Measurements from ENCODE around the gene AGAP1.

Gene AGAP1

DNA sequence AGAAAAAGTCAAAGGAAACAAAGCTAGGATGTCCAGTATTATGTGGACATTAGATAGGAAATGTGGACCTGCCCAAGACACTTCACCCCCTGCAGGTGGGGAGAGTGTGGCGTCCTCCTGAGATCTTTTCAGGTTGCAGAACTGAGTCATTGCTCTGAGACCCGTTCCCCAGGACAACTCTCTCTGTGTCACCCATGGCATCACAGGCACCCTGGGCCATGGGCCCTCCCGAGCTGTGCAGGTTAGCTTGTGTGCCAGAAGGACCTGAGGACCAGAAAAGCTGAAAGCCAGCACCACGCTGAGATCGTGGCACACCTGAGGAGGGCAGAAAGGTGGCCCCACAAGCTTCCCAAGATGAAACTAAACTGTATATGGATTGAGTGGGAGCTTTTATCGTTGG lies 229.5 kb downstream of the AGAP1 start:
- DNase-seq: no peak

DNA sequence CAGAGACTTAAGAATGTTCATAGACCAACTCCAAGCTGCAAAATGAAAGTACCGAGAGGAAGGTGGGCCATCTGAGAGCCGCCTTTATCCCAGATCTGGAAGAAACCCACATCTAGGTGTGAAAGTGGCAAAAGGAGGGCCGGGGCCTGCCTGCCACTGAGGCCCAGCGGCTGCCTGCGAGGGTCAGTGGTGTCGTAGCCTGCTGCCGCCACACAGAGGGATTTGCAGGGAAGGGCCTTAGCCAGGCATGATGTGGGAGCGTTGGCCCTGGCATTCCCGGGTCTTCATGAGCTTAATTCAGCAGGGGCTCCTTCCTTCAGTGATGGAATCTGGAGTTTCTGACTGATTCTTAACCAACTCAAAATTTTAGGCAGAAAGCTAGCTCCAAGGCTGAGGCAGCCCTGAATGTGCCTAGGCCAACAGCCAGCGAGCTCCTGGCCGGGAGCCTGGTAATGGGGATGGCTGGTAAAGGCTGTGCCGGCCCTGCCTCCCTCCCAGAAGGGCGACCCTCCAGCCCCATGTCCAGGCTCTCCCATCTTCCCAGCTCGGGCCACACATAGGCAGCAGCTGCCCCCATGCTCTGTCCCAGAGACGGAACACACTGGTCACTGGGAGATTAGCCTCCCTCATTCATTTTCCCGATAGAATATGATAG lies 230.1 kb downstream of the AGAP1 start:
- DNase-seq: no peak

DNA sequence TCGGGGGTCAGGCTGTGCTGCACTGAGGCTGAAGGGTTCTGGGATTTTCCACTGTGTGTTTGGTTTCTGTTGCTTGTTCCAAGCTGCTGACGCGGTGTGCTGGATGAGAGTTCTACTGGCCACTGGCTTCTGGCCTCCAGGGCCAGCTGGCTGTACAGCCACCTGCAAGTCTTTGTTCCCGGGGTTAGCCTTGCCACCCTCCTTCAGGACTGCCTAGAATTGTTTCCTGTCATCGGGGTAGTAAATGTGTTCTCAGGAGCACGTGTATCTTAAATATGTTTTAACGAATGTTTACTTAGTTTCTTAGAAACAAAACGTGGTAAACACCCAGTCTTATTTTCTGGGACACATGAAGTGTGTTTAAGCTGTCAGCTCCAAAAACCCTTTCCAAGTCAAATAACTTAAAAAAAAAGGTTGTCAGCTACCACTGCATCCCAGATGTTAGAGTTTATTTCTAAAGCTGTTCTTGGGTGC lies 231.2 kb downstream of the AGAP1 start:
- DNase-seq: no peak

DNA sequence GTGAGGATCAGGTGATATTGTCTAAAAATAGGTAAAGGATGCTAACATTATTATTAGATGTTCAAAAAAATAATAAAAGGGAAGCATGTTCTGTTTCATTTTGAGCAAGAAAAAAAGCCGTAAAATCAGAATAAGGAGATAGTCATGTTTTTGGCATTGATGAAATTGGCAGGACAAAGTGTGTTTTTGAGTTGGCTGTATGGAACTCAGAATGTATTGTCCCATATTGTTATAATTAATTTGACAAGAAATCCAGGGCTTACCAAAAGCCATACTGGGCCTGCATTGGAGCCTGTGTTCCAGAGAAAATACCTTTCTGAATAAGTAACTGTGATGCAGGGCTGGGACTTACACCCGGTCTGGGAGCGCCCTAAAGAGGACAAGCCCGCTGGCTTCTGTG lies 232.0 kb downstream of the AGAP1 start:
- no peak for DNase-seq

DNA sequence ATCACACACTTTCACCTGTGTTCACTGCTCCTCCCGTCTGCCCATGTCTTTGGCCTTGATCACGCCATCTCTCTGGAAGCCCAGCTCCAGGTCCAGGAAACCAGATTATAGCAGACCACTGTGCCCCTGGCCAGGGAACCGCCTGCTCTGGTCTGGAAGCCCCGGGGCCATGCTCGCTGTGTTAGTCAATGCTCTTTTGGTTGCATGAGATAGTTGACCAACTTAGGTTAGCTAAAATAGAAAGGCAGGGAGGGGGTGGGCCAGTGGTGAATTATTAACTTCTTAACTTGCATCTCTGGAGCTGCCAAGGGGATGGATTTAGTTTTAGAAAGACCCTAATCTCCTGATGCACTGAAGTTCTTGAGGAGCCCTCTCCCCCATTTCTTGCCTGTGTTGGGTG lies 232.7 kb downstream of the AGAP1 start:
- DNase-seq: no peak

DNA sequence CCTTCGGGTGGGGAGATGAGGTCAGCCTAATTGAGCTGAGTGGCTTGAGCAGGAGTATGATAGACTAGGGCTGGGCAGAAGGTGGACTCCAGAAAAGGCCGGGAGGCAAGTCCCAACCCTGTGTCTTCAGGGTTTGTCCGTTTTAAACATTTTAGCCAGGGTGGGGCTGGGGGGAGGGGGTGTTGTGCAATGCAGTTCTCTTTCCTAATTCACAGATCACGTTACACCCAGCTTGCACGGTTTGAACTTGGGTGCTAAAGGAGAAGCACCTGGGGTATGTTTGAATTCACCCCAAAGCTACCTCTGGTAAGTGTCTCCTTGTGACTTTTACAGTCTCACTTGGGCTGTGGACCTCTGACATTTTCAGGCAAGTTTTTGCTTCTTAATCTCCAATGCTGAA lies 233.3 kb downstream of the AGAP1 start:
- DNase-seq: no peak

DNA sequence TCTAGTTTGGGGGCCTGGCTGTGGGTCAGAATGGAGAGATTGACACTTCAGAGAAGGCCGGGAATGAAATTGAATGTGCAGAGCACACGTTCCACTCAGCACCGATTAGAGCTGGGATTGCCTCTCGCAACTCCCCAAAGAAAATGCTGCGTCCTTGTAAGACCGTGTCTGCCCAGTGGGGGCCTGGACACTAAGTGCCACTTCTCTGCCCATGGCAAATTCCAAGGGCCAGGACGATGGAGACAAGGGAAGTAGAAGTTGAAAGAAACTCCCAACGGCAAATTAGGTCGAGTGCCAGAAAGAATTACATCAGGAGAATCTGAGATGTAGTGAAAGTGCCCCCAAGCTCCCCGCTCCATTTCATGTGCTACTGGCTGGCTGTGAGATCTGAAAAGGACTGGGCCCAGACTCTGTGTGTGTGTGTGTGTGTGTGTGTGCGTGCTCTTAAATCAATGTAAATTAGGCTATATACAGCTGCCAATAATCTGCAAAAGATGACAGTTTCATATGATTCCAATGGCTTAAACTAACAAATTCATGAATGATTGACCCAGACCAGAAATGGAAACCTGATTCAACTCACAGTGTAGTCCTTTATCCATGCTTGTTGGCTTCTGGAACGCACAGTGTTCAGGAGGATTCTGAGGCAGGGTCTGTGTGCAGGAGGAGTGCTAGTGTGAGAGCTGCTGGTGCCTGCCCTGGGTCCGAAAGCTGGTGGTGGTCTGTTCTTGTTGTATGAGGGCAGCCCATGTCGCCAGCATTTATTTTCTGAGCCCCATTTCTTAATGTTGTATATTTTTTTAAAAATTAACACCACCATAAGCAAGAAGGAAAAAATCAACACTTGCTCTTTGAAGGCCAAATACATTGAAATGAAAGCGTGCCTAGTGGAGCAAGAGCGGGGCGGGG lies 234.3 kb downstream of the AGAP1 start:
- no peak for DNase-seq

DNA sequence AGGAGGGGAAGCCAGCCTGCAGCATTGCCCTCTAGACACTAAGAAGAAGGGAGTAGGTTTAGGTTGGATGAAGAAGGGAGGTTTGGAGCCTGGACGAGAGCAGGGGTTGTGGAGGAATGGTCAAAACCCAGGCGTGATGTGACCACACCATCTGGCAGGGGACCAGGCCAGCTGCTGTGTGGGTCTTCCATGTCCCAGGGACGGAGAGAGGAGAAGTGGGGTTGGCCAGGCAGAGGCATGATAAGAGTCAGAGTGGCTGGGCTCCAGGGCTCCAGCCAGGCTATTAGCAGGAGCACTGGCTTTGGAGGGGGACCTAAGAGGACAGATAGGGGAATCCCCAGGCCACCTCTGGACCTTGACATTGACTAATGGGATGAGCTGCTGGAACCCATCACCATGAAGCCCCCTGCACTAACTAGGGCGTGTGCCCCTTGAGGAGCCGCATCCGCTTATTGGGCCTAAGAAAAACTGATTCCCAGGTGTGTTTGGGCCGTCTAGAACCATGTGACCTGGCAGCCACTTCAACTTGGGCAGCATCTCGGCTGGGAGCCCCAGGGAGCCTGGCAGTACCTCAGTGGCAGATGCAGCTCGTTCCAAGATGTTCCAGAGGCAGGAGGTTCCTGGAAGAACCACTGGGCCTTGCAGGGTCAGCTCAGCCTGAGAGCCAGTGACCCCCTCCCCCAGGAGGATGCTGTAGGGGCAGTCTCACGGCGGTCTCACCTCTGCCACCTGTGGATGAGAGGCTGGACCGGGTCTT lies 235.1 kb downstream of the AGAP1 start:
- DNase-seq: no peak

DNA sequence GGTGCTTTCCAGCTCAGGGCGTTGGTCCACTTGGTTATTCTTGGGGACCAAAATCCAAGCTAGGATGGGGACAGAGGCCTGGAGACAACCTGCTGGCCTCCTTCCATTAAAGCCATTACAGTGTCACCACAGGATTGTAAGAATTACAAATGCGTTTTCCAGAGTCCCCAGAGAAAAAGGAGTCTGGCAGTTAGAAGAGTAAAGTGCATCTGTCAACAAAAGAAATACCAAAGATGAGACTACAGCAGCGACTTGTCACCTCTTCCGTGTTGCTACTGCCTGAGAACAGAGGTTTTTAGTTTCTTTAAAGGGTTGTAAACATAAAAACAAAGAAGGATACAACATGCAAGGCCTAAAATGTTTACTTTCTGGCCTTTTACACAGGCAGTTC lies 235.7 kb downstream of the AGAP1 start:
- DNase-seq: no peak

DNA sequence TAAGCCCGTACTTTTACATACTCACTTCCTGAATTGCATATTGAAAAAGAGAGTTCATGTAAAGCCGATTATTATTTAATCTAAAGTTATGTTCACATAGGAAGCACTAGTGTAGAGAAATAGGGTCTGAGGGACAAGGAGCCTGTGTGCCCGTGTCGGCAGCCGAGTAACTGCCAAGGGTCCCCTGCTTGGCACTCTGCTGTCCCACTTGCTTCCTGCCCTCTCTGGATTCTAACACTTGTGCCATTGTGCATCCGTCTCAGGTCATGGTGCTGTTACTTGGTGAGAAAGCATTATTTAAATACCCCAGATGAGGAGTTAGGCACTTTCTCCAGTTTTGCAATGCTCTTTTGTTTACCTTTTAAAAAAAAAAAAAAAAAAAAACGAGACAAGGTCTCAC lies 236.3 kb downstream of the AGAP1 start:
- no peak for DNase-seq

DNA sequence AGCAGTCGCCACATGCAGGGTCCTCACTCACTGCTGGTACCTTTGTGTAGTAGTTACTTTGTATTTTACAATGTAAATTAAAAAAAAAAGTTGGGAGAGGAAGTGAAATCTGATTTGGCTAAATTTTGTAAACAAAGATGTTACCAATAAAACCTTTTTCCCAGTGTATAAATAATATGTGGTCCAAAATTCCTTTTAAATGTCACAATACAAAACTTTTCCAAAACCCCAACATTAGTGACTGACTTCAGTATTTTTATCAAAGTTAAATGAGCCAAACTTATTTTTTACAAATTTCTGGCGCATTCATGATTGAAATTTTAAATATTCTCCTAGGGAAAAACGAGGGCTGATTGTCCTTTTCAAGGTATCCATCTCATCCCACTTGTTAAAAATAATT lies 239.9 kb downstream of the AGAP1 start:
- DNase-seq: no peak

DNA sequence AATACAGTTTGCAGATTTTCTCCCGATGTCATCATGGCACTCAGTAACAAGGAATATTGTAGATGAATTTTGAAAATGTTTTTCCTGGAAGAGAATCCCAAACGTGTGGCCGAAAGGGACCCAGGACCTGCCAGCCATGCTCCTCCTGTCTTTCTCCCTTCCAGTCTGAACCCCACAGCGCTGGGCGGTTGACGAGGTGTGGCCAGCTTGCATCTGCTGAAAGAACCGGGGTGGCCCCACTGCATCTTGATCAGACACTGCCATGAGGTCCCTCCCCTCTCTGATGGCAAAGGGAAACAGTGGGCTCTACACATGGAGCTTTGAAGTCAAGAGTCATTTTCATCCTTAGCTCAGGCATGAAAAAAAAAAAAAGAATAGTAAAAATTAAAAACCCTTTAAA lies 240.3 kb downstream of the AGAP1 start:
- DNase-seq: no peak

DNA sequence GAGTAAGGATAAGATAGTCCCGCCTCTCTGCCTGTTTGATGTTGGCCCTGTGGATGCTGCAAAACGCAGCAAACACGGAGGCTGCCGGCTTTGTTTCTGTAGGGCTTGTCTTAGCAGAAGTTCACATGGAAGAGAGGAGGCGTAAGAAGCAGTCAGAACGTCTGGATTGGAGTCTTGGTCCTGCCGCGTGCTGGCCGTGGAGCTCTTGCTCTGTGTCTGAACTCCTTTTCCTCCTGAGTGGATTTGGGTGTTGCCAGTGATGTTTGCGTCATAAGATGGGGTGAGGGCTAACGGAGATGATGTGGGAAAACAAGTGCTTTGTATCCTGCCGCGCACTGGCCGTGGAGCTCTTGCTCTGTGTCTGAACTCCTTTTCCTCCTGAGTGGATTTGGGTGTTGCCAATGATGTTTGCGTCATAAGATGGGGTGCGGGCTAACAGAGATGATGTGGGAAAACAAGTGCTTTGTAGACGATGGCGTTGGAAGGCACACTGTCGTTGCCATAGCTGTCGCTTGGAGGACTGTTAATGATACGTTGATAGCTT lies 240.9 kb downstream of the AGAP1 start:
- no peak for DNase-seq

DNA sequence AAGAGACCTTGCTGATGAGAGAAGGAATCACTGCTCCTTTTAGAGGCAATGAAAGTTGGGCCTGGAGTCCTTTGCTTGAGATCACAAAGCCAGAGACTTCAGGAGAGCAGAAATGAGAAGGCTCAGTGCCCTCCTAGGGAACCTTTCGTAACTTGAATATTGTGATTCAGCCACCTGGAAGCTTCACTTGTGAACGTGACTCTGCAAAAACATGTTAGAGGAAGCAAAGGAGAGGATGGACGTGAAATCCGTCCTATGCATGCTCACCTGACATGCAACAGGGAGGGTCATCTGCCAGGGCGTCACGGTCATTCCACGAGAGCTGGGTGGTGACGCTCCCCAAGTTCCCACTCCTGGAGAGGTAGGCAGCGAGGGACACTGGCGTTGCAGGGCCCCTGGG lies 243.6 kb downstream of the AGAP1 start:
- no peak for DNase-seq

DNA sequence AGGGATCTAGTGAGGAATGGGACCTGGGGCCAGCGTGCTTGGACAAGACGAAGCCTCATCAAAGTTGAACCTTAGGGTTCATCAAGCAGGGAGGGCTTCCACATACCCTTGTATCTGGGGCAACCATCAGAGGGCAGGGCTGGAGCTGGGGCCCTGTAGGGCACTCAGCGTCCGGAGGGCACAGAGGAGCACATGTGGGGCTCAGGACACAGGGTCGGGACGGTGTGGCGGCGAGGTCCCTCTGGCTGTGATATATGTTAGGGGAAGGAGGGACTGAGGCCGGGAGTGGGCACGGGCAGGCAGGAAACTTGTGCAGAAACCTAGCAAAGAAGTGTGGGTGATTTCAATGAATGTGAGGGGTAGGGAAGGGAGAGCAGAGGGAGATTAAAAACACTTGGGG lies 244.0 kb downstream of the AGAP1 start:
- DNase-seq: no peak

DNA sequence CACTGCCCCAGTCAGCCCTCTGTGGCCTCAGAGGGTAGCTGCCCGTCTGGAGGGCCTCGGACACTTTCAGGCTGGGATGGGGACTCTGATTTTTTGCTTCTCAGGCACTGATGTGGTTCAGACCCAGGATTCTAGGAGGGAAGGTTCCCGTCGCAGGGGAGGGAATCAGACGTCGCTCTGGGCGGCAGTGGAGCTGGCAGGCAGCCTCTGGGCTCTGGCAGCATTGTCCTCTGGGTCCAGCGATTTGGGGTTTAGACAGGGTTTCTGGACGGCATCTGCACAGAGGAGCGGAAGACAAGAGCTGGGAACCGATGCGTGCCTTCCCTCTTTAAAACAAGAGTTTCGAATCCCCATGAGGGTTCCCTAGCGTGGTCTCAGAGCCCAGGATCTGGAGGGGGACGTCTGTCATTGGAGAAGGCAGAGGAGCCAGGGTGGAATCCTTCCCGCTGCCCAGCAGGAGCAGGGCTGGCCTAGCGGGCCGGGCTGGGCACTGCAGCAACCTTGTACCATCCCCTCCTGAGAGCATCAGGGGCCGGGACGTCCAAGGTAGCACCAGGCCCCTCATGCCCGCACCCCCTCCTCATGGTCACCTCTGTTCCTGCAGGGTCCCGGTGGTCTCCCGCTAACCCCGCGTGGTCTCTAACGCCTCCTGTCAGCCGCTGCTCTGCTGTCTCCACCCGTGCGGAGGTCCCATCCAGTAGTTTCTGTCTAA lies 246.0 kb downstream of the AGAP1 start:
- DNase-seq: no peak

DNA sequence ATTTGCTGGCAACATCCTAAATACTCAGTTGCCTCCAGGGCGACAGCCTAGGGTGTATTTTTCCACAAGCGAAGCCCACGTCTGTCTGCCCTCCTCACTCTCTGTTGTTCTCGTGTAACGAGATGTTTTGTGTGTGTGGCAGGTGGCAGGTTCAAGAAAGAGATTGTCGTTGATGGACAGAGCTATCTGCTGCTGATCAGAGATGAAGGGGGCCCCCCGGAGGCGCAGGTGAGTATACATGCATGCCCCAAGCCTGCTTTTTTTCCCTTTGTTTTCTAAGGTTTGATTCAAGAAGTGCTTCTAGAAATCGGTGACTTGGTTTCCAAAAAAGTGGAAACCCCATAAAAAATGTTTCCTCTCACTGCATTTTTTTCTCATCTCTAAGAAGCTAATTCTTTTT lies 247.0 kb downstream of the AGAP1 start:
- DNase-seq: no peak

DNA sequence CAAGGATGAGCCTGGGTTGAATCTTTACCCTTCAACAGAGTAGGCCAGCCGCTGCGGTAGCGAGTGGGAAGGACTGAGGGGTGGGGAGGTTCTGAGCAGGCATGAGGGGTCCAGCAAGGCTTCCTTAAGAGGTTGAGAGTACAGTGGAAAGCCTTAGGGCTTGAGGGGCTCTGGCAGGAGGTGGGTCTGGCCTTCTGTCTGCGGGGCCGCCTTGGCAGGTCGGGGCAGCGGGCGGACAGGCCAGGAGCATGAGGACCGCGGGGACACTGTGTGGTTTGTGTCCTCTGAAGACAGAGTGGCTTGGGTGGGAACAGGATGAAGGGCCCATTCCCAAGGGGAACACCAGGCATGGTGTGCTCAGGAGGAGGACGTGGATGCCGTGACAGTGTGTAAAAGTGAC lies 250.3 kb downstream of the AGAP1 start:
- no peak for DNase-seq

DNA sequence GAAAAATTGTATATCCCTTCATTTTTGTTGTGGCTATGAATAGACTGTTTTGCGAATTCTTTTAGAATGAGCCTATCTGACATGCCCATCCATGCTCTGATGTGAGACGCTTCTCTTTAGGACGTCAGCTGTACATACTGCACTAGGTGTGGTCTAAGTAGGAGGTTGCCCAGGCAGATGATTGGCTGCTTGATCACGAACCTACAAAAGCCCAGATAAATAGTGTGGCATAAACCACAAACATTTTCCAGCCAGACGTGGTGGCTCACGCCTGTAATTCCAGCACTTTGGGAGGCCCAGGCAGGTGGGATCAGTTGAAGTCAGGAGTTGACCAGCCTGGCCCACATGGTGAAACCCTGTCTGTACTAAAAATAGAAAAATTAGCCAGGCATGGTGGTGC lies 251.8 kb downstream of the AGAP1 start:
- no peak for DNase-seq

DNA sequence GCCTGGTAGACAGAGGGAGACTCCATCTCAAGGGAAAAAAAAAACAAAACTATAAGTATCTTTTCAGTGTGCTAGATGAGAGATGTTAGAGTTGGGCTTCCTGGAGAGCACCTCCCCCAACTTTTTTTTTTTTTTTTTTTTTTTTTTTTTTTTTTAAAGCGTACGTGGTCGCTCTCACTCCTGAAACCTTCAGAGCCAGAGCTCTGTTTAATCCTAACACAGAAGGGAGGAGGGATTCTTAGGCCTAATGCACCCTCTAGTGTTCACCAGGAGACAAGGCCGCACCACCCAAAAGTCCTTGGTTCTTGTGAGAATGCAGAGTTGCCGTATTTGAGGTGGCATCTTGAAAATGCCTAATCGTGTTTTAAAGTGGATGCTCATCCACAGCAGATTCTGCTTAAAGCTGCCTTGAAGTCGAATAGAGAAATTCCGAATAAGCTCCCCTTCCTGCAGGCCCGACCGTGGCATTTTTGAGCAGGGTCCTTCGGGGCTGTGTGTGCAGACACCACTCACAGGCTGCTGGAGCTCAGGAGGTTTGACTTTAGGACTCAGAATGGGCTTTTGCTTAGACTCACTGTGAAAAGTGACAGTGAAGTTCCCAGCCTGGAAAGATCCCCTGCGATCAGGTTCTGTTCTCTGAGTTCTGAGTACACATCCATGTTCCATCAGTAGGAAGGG lies 252.6 kb downstream of the AGAP1 start:
- peak; percentile 55 for DNase-seq

DNA sequence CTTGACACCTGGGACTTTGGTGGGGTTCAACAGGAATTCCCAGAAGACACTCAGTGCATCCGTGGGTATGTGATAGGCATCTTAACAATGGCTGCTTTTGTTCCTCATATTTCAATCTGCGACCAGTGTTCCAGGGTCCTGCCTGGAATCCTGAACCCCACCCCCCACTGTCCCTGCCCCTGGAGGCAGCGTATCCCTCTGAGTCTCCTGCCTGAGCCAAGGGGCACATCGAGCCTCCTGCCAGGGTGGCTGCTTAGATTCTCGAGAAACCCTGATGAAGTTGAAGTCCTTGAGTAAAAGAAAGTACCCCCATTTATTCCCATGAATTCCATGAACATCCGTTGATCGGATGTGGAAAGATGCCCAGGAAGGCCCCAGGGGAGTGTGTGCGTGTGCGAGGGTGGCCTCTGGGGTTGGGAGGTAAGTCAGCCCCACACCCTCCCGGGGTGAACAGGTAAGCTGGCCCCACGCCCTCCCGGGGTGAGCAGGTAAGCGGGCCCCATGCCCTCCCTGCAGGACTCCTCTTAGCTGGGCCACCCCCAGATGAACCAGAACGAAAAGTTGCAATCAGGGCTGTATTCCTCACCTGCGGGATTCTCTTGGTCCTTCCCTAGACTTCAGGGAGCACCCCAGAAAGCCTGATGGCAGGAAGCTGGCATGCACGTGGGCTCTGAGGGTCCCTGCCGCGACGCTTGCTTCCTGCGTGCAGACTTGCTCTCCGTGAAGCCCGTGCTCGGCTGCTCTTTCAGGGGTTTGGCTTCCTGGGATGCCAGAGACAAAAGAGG lies 253.3 kb downstream of the AGAP1 start:
- DNase-seq: no peak

DNA sequence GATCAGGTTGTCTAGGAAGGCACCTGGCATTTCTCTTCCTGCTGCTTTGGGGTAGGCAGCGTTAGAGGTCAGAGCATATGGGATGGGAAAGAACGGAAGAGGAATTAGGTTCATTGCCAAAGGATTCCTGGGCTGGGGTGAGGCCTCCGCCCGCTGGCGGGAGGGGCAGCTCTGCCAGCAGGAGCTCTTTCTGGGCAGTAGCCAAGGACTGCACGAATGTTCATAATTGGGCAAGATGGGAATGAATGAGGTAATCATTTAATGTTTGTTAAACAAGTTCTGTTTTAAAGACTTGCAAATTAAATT lies 253.9 kb downstream of the AGAP1 start:
- DNase-seq: no peak
